HG03108 (cell line): ENCODE results near the gene MACF1.
A peak's percentile ranks its signal among the peaks of the same experiment; 100 is the strongest.
"Not testable (repeated sequence)": the region's sequence is repeated elsewhere in the genome, so short reads cannot be mapped to it uniquely, and the experiment has no call there.

ENCODE experiments used
- ATAC-seq: cut with Tn5 transposase; IDR thresholded peaks from one replicate; pipeline ENCODE4 v1.9.1; 2021; ENCODE audit warnings: moderate library complexity; ENCODE audit not compliant: unreplicated experiment

The MACF1 gene

GRCh38 chr1:39525366-39526165, 321.1 kb downstream of the MACF1 start:
- ATAC-seq = peak; percentile 95

GRCh38 chr1:39526466-39527189, 322.1 kb downstream of the MACF1 start:
- no peak for ATAC-seq

GRCh38 chr1:39527190-39527579, 322.7 kb downstream of the MACF1 start:
- ATAC-seq = not testable (repeated sequence)

GRCh38 chr1:39528082-39528481, 323.6 kb downstream of the MACF1 start:
- ATAC-seq = no peak

- ATAC-seq = no peak
These were observed 325.5 kb downstream of the MACF1 start for GRCh38 chr1:39529901-39530535.

- no peak for ATAC-seq
These were observed 327.0 kb downstream of the MACF1 start for GRCh38 chr1:39531526-39531925.

GRCh38 chr1:39533442-39533841, 328.9 kb downstream of the MACF1 start:
- ATAC-seq = no peak
